OCI-LY7 (cell line): ENCODE results near the gene ZNF318. TPM values are rescaled to one million over a fixed set of nuclear protein-coding genes. Genes with fewer than 3 reads are reported as not detected.

Experiments used
- BruUV-seq: library from RNA; stranded (reverse); fragments of 400-500 nt; replicated peaks from 2 replicates; lab custom pipeline; 2021; lab: Mats Ljungman, UMichigan
- CTCF ChIA-PET: fragments of 300-600 bp; sonication (Branson Sonifier 250); formaldehyde crosslinking; loops from one replicate; lab custom pipeline; 2022; ENCODE audit warnings: antibody characterized with exemption; ENCODE audit not compliant: unreplicated experiment; lab: Charles Lee
- POLR2A ChIA-PET: fragments of 300-600 bp; sonication (Branson Sonifier 250); formaldehyde crosslinking; loops from one replicate; lab custom pipeline; 2022; ENCODE audit warnings: antibody characterized with exemption; lab: Charles Lee
- DNase-seq: peaks from one replicate; pipeline ENCODE4 v3.0.0-alpha.2; 2015; ENCODE audit warnings: low spot score
- H2AFZ ChIP-seq: fragments of 200-600 bp; sonication (generic), shearing (Covaris generic); 2 replicates; pipeline ENCODE4 v1.6.1; 2014; ENCODE audit warnings: mild to moderate bottlenecking, antibody characterized with exemption, low read length, moderate library complexity
- H3K27ac ChIP-seq: fragments of 200-600 bp; sonication (generic); 2 replicates; pipeline ENCODE4 v1.5.1; 2014; ENCODE audit warnings: mixed run types, low read depth, mild to moderate bottlenecking, moderate library complexity, low read length, inconsistent platforms; ENCODE audit not compliant: poor library complexity, severe bottlenecking
- H3K36me3 ChIP-seq: fragments of 200-600 bp; sonication (generic); 2 replicates; pipeline ENCODE4 v1.6.1; 2014; ENCODE audit warnings: mild to moderate bottlenecking, antibody characterized with exemption, low read length, moderate library complexity, mixed read lengths; ENCODE audit not compliant: insufficient read depth
- H3K4me1 ChIP-seq: fragments of 200-600 bp; sonication (generic); 2 replicates; pipeline ENCODE4 v1.5.1; 2014; ENCODE audit warnings: mild to moderate bottlenecking, low read length; ENCODE audit not compliant: insufficient read depth, poor library complexity, severe bottlenecking
- H3K4me2 ChIP-seq: fragments of 200-600 bp; sonication (generic); 2 replicates; pipeline ENCODE4 v1.6.1; 2014; ENCODE audit warnings: mild to moderate bottlenecking, low read length
- H3K4me3 ChIP-seq: fragments of 200-600 bp; sonication (generic); 2 replicates; pipeline ENCODE4 v1.5.1; 2014; ENCODE audit warnings: mild to moderate bottlenecking, low read depth, low read length; ENCODE audit not compliant: poor library complexity, severe bottlenecking
- H3K79me2 ChIP-seq: fragments of 200-600 bp; sonication (generic); 2 replicates; pipeline ENCODE4 v1.6.1; 2016; ENCODE audit warnings: low read depth, mild to moderate bottlenecking, low read length, moderate library complexity, mixed read lengths; ENCODE audit not compliant: insufficient read depth
- H3K9me2 ChIP-seq: fragments of 200-600 bp; sonication (generic); 2 replicates; pipeline ENCODE4 v1.6.1; 2016; ENCODE audit warnings: mild to moderate bottlenecking, low read length, mixed read lengths; ENCODE audit not compliant: insufficient read depth
- H3K9me3 ChIP-seq: fragments of 200-600 bp; sonication (generic); 2 replicates; pipeline ENCODE4 v1.6.1; 2014; ENCODE audit warnings: mild to moderate bottlenecking, mixed run types, low read length, mixed read lengths
- H4K20me1 ChIP-seq: fragments of 200-600 bp; sonication (generic); 2 replicates; pipeline ENCODE4 v1.6.1; 2014; ENCODE audit warnings: mild to moderate bottlenecking, antibody characterized with exemption, low read length, moderate library complexity, mixed read lengths; ENCODE audit not compliant: insufficient read depth
- EZH2phosphoT487 ChIP-seq: fragments of 200-600 bp; sonication (generic); IDR thresholded peaks from 2 replicates; pipeline ENCODE4 v1.6.1; 2018; ENCODE audit warnings: low read depth, borderline replicate concordance, mild to moderate bottlenecking, mixed run types, antibody characterized with exemption, low read length, moderate library complexity, mixed read lengths
- intact Hi-C: fragments of 100-400 bp; cut with micrococcal nuclease; formaldehyde crosslinking; loops from one replicate; pipeline ENCODE4 v1.10.0; 2022; ENCODE audit not compliant: unreplicated experiment
- total RNA-seq, 2 experiments: library from RNA; depleted of rRNA in 1 of 2; stranded (reverse); fragments of >200 nt in 1 of 2; shearing (Covaris generic) in 1 of 2; gene quantifications; 2 replicates each; pipeline ENCODE4 v1.2.3, GENCODE V29; 2014 to 2022
- TF ChIP-seq, protein P1 (sequence below): fragments of 200-600 bp; sonication (generic); conservative IDR thresholded peaks from 2 replicates; pipeline ENCODE4 v1.5.1; 2014; ENCODE audit warnings: mild to moderate bottlenecking, antibody characterized with exemption, low read length, moderate library complexity, mixed read lengths

Gene ZNF318
- total RNA-seq, 2 experiments from 2014 or later: 12.8 to 24.4 TPM

DNA sequence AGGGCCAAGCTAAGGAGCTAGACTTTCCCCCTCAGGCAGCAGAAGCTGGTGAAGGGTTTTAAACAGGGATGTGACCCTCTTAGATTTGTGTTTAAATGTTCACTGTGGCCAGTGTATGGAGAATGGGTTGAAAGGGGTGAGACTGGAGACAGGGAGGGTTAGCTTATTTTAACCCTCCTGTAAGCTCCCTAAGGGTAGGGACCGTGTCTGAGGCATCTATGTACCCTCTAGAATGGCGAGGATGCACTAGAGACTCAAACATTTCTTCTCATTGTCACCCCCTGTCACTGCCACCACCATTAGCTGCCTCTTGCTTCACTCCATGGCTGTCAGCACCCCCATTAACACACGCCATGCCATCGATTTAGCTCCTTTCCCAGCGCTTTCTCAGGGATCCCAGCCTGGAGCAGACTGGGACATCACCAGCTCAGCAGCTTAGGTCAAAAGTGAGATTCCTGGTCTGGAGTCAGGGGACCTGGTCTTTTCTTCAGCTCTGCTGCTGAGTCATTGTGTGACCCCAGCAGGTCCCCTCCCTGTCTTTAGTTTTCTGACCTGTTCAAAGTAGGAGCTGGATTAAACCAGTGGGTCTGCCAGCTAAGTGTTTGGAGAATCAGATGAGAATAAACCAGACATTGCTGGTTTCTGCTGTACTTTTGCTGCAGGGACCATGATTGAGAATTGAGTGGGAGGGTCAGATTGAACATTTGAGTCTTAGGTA, 72.5 kb downstream of the ZNF318 start:
- no peaks in the 10 kb centered on the region for H4K20me1 ChIP-seq
- H3K9me2 ChIP-seq: no peaks in the 10 kb centered on the region
- H2AFZ ChIP-seq: no peak overlapping the region
- no peak overlapping the region for H3K27ac ChIP-seq
- POLR2A ChIA-PET: interaction anchor here (0.6 kb wide), 1 partner anchor 20 kb away, joined by 3 read pairs; no protein-coding TSS in a partner anchor
- H3K79me2 ChIP-seq: no peaks in the 10 kb centered on the region
- DNase-seq: no peak
- no peaks in the 10 kb centered on the region for H3K9me3 ChIP-seq
- CTCF ChIA-PET: no interaction called here
- no peaks in the 10 kb centered on the region for H3K36me3 ChIP-seq
- intact Hi-C loops: no loop called here
- BruUV-seq: no TSS peak
- peaks cover 8% of the 10 kb centered on the region for H3K4me1 ChIP-seq
- no peak overlapping the region for H3K4me3 ChIP-seq
- TF ChIP-seq, protein P1, sequence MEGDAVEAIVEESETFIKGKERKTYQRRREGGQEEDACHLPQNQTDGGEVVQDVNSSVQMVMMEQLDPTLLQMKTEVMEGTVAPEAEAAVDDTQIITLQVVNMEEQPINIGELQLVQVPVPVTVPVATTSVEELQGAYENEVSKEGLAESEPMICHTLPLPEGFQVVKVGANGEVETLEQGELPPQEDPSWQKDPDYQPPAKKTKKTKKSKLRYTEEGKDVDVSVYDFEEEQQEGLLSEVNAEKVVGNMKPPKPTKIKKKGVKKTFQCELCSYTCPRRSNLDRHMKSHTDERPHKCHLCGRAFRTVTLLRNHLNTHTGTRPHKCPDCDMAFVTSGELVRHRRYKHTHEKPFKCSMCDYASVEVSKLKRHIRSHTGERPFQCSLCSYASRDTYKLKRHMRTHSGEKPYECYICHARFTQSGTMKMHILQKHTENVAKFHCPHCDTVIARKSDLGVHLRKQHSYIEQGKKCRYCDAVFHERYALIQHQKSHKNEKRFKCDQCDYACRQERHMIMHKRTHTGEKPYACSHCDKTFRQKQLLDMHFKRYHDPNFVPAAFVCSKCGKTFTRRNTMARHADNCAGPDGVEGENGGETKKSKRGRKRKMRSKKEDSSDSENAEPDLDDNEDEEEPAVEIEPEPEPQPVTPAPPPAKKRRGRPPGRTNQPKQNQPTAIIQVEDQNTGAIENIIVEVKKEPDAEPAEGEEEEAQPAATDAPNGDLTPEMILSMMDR: no peak
- no peak for TF ChIP-seq EZH2phosphoT487
- H3K4me2 ChIP-seq: no peak overlapping the region

DNA sequence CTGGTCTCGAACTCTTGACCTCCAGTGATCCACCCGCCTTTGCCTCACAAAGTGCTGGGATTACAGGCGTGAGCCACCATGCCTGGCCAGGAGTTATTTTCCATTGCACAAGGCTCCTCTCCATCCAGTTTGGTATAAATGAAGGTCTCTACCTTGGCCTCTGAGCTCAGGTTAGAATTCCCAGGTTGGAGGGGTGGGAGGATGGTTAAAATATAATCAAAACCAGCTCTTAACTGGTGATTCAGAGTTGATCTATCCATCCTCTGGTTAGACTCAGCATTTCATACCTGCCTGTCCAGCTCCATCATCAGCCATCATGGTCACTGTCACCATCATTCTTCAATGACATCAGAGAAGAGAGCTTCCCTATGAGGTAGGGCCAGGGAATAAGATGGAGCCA, 74.0 kb downstream of the ZNF318 start:
- no peaks in the 10 kb centered on the region for H4K20me1 ChIP-seq
- no peak overlapping the region for H2AFZ ChIP-seq
- no peaks in the 10 kb centered on the region for H3K79me2 ChIP-seq
- no peak overlapping the region for H3K27ac ChIP-seq
- TF ChIP-seq, protein P1: no peak
- TF ChIP-seq EZH2phosphoT487: no peak
- no peaks in the 10 kb centered on the region for H3K9me2 ChIP-seq
- no peak overlapping the region for H3K4me3 ChIP-seq
- no peak for DNase-seq
- H3K9me3 ChIP-seq: no peaks in the 10 kb centered on the region
- intact Hi-C loops: no loop called here
- peaks cover 8% of the 10 kb centered on the region for H3K4me1 ChIP-seq
- no peaks in the 10 kb centered on the region for H3K36me3 ChIP-seq
- ChIA-PET POLR2A (interaction anchor here (1.0 kb wide), 1 partner anchor 12 kb away, joined by 6 read pairs; no protein-coding TSS in a partner anchor), CTCF (no interaction called here)
- no peak overlapping the region for H3K4me2 ChIP-seq
- BruUV-seq: no TSS peak

DNA sequence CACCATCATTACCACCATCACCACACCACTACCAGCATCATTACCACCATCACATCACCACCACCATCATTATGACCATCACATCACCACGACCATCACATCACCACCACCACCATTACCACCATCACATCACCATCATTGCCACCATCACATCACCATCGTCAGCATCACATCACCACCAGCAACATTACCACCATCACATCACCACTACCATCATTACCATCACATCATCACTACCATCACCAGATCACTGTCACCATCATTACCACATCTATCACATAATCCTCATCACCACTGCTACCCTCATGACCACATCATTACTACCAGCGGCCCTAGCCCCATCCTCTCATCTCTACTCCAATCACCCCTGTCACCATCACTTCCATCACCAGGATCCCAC, 74.9 kb downstream of the ZNF318 start:
- Histone ChIP-seq H3K36me3 (no peaks in the 10 kb centered on the region), H3K9me3 (no peaks in the 10 kb centered on the region), H4K20me1 (no peaks in the 10 kb centered on the region), H3K4me3 (no peak overlapping the region), H3K9me2 (no peaks in the 10 kb centered on the region), H3K27ac (no peak overlapping the region), H3K4me2 (no peak overlapping the region), H3K4me1 (no peaks in the 10 kb centered on the region), H2AFZ (no peak overlapping the region), H3K79me2 (no peaks in the 10 kb centered on the region)
- ChIA-PET CTCF (no interaction called here), POLR2A (no interaction called here)
- TF ChIP-seq, protein P1: no peak
- no peak for TF ChIP-seq EZH2phosphoT487
- intact Hi-C loops: no loop called here
- no TSS peak for BruUV-seq
- DNase-seq: no peak
